Body of pancreas (tissue), 4 donors: ENCODE data around the gene TNS3. TPM values are rescaled to one million over a fixed set of nuclear protein-coding genes. Genes with fewer than 3 reads are reported as not detected.

Source experiments
- ATAC-seq: fragments of 150-250 bp; one replicate; pipeline ENCODE4 v1.9.1; 2016
- DNase-seq, 4 donors: peaks; one replicate each; pipeline ENCODE4 v3.0.0-alpha.2; 2019
- H3K27ac ChIP-seq, 4 donors: fragments of 200-600 bp; sonication (generic); 1 replicate in 3 of 4; 2 replicates in 1 of 4; pipeline versions ENCODE4 v1.5.1 to v1.6.1; 2016 to 2019; ENCODE audit warnings: mild to moderate bottlenecking in 1 of 4, mixed read lengths in 1 of 4, moderate library complexity in 1 of 4
- H3K27me3 ChIP-seq, 2 donors: fragments of 200-600 bp; sonication (generic); one replicate each; pipeline ENCODE4 v1.6.0; 2016; ENCODE audit warnings: mild to moderate bottlenecking in 1 of 2
- H3K36me3 ChIP-seq, 2 donors: fragments of 200-600 bp; sonication (generic); replicated peaks in 1 of 2; 2 replicates each; pipeline ENCODE4 v1.5.1; 2016; ENCODE audit warnings: low read depth in 2 of 2; ENCODE audit not compliant: insufficient read depth in 1 of 2
- H3K4me1 ChIP-seq: fragments of 200-600 bp; sonication (generic); one replicate; pipeline ENCODE4 v1.6.0; 2016
- H3K4me3 ChIP-seq, 2 donors: fragments of 200-600 bp; sonication (generic); 1 replicate in 1 of 2; 2 replicates in 1 of 2; pipeline ENCODE4 v1.5.1; 2016 to 2019
- H3K9me3 ChIP-seq, 3 donors: fragments of 200-600 bp; sonication (generic); 1 replicate in 2 of 3; 2 replicates in 1 of 3; pipeline ENCODE4 v1.5.1; 2016
- CTCF ChIP-seq, 7 experiments: fragments of 450-650 bp in 4 of 7; fragments of 200-600 bp in 3 of 7; sonication (generic) in 3 of 7; IDR thresholded peaks; one replicate each; pipeline ENCODE4 v1.5.1; 2016 to 2019; ENCODE audit warnings: antibody characterized with exemption in 7 of 7
- POLR2A ChIP-seq, 3 donors: fragments of 450-650 bp; IDR thresholded peaks; one replicate each; pipeline ENCODE4 v1.6.1; 2016; ENCODE audit warnings: antibody characterized with exemption in 3 of 3, mild to moderate bottlenecking in 2 of 3
- WGBS, 2 donors: methylation state at CpG; one replicate each; pipeline ENCODE4 v1.1.5; 2017; 5-methylcytosine and 5-hydroxymethylcytosine counted together
- intact Hi-C: fragments of 100-400 bp; cut with DNase I; formaldehyde crosslinking; loops from one replicate; pipeline ENCODE4 v1.15.1; 2023
- total RNA-seq, 2 donors: library from RNA; depleted of rRNA; stranded (reverse); fragments of >200 nt; gene quantifications; one replicate each; pipeline ENCODE4 v1.1.0, GENCODE V29; 2016

Gene TNS3
- total RNA-seq, 2 donors from 2014 or later = 100 to 265 TPM

DNA sequence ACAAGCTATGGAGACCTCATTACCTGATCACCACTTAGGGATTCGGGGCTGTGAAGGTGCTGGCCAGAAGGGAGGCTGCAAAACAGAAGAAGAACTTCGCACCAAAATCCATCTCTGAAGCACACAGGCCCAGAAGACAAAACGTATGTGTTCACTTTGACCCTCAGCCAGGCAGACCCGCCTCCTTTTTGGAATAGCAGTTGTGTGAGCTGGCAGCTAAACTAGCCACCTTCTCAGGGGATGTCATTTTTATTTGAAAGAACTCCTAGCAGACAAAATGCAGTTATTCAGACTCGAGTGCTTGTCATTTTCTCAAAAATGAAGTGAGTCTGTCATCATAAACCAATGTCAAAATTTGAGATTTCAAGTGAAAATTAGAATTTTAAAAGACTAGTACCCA, 71.7 kb downstream of the TNS3 start:
- DNase-seq (no peak), ATAC-seq (no peak)
- Histone ChIP-seq H3K4me3 (no peak overlapping the region), H3K27me3 (no peaks in the 10 kb centered on the region), H3K27ac (no peak overlapping the region), H3K4me1 (peaks cover 48% of the 10 kb centered on the region), H3K36me3 (no peaks in the 10 kb centered on the region), H3K9me3 (no peaks in the 10 kb centered on the region)
- intact Hi-C loops = no loop called here
- TF ChIP-seq POLR2A (IDR thresholded peaks at IDR 0.05) (no peak), CTCF (IDR thresholded peaks at IDR 0.05) (no peak)
- WGBS, 2 donors = 86 to 91% methylated on average over 5 of the region's 5 CpGs

DNA sequence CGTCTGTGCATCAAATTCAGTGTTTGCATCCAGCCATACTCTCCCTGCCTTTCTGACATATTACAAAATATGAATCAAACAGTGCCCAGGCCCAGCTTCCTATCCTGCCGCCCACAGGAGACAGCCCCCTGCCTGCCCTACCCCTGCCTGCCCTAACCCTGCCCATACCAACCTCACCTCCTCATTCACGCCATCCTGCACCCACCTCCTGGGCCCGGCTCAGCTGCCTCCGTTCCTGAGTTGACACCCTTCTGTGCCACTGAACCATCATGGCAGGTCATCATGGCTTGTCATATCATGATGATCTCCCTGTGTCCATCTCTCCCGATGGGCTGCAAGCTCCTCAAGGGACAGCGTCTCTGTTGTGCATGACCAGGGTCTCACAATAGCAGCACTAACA, 72.3 kb downstream of the TNS3 start:
- ATAC-seq (no peak), DNase-seq (no peak)
- H3K4me3 ChIP-seq = no peak overlapping the region
- no peak overlapping the region for H3K27ac ChIP-seq
- intact Hi-C loops = no loop called here
- peaks cover 46% of the 10 kb centered on the region for H3K4me1 ChIP-seq
- H3K27me3 ChIP-seq = no peaks in the 10 kb centered on the region
- H3K9me3 ChIP-seq = no peaks in the 10 kb centered on the region
- WGBS, 2 donors = 90 to 98% methylated on average over 7 of the region's 7 CpGs
- no peaks in the 10 kb centered on the region for H3K36me3 ChIP-seq
- TF ChIP-seq POLR2A (IDR thresholded peaks at IDR 0.05) (no peak), CTCF (IDR thresholded peaks at IDR 0.05) (no peak)

DNA sequence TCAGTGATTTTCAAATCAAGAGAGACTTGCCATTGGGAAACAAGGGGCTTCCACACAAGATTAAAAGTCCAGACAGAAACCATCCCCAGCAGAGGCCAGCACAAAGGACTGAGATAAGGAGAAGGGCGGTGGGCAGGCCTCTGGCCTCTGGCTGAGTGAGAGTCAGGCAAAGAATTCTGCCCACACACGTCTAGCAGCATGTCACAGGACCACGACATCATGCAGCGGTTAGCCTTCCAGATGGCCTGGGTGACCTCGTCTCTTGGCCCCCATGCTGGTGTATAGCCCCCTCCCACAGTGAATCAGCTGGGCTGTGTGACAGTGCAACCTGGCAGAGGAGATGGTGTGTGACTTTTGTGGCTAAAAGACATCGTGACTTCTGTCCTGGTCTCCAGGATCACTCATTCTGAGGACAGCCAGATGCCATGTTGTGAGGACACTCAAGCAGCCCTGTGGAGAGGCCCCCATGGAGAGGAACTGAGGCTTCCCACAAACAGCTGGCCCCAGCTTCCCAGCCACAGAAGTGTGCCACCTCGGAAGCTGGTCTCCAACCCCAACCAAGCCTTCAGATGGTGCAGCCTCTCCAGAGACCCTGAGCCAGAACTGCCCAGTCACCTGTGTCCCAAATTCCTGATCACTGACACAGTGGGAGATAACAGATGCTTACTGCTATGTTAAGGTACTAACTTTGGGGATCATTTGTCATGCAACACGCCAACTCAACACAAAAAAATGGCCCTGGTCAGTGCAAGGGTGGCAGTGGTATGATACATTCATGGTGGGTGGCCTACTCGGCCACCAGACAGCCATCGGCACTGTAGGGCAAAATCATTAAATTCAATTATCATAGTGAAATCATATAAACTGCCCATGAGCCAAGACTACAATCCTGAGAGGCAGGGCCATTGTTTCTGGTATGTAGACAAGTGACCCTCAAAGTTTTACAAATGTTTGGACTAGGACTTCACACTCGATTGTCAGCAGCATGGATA, 73.2 kb downstream of the TNS3 start:
- H3K9me3 ChIP-seq = no peaks in the 10 kb centered on the region
- DNase-seq (no peak), ATAC-seq (no peak)
- no peaks in the 10 kb centered on the region for H3K27me3 ChIP-seq
- no peak overlapping the region for H3K27ac ChIP-seq
- 91 to 92% methylated on average over 9 to 11 of the region's 11 CpGs for WGBS, 2 donors
- no peaks in the 10 kb centered on the region for H3K36me3 ChIP-seq
- TF ChIP-seq CTCF (IDR thresholded peaks at IDR 0.05) = no peak
- no peak for TF ChIP-seq POLR2A (IDR thresholded peaks at IDR 0.05)
- intact Hi-C loops = no loop called here
- peaks cover 38% of the 10 kb centered on the region for H3K4me1 ChIP-seq
- H3K4me3 ChIP-seq = no peak overlapping the region

DNA sequence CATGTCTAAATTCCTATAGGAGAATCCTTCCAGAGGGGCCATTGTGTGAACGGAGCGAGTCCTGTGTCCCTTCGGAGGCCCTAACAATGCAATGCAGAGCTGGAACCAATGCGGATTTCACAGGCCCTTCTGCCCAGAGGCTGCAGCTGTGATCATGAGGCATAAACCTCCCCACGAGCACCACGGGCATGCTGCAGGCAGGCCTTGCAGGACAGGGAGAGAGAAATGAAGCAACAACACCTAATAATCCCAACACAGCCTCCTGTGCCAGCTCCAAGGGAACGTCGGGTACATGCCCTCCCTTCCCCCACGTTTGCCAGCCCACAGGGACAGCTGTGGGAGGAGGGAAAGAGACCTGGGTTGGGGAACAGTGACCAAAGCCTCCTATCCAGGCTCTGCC, 74.4 kb downstream of the TNS3 start:
- DNase-seq (no peak), ATAC-seq (no peak)
- no peaks in the 10 kb centered on the region for H3K9me3 ChIP-seq
- H3K36me3 ChIP-seq = no peaks in the 10 kb centered on the region
- intact Hi-C loops = no loop called here
- H3K27ac ChIP-seq = peak overlapping the region in 1 of 4 donors; percentile 17
- WGBS, 2 donors = 60 to 86% methylated on average over 5 to 9 of the region's 9 CpGs
- H3K4me1 ChIP-seq = peaks cover 37% of the 10 kb centered on the region
- no peak overlapping the region for H3K4me3 ChIP-seq
- no peak for TF ChIP-seq POLR2A (IDR thresholded peaks at IDR 0.05)
- no peaks in the 10 kb centered on the region for H3K27me3 ChIP-seq

- H3K4me1 ChIP-seq = peaks cover 31% of the 10 kb centered on the region
- H3K27me3 ChIP-seq = no peaks in the 10 kb centered on the region
- H3K9me3 ChIP-seq = no peaks in the 10 kb centered on the region
- H3K4me3 ChIP-seq = no peak overlapping the region
- intact Hi-C loops = no loop called here
- H3K36me3 ChIP-seq = no peaks in the 10 kb centered on the region
- H3K27ac ChIP-seq = peak overlapping the region in 2 of 4 donors; percentile 12 to 17
- TF ChIP-seq CTCF (IDR thresholded peaks at IDR 0.05) (no peak), POLR2A (IDR thresholded peaks at IDR 0.05) (no peak)
- ATAC-seq = peak; percentile 25
- 36% methylated on average over 14 of the region's 14 CpGs for WGBS, 2 donors
- peak in 1 of 4 donors; percentile 68 for DNase-seq
These were observed 75.2 kb downstream of the TNS3 start for GRCh38 chr7:47506382-47507339.
